GM19023 (cell line): Measurements from ENCODE around the gene PRAMEF7.
"Not testable (repeated sequence)": the region's sequence is repeated elsewhere in the genome, so short reads cannot be mapped to it uniquely, and the experiment has no call there.

ENCODE experiments used
- ATAC-seq: cut with Tn5 transposase; IDR thresholded peaks from one replicate; pipeline ENCODE4 v1.9.1; 2021; ENCODE audit warnings: mild to moderate bottlenecking, moderate library complexity; ENCODE audit not compliant: unreplicated experiment

The PRAMEF7 gene

DNA sequence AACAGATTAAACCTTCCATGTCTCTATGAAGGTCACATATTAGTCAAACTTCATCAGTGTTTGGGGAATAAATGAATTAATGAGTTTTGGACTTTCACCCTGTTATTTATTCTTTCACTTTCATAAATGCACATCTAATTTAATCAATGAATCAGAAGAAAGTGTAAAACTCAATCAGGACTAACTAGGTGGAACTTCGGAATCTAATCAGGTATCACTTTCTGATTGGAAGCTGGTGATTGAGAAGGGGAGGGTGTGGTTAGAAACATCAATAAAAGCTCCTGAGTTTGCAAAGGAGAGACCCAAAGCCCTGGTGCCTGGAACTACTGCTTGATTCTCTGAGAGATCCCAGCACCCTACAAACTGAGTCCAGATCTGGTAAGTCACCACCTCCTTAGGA, at the start of gene PRAMEF7:
Gene PRAMEF7, plus strand, starts transcription at position 301 of the 400 bp plus-strand sequence. CDS start 1,083 bp downstream, outside the sequence.
- not testable (repeated sequence) for ATAC-seq

DNA sequence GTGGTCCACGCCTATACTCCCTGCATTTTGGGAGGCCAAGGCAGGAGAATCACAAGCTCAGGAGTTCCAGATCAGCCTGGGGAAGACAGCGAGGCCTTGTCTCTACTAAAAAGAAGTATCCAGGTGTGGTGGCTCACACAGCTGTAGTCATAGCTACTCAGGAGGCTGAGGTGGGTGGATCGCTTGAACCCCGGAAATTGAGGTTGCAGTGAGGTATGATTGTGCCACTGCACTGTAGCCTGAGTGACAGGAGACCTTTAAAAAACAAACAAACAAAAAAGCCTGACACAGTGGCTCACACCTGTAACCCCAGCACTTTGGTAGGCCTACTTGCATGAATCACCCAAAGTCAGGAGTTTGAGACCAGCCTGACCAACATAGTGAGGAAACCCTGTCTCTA, 38.0 kb upstream of the PRAMEF7 start:
- ATAC-seq: not testable (repeated sequence)

DNA sequence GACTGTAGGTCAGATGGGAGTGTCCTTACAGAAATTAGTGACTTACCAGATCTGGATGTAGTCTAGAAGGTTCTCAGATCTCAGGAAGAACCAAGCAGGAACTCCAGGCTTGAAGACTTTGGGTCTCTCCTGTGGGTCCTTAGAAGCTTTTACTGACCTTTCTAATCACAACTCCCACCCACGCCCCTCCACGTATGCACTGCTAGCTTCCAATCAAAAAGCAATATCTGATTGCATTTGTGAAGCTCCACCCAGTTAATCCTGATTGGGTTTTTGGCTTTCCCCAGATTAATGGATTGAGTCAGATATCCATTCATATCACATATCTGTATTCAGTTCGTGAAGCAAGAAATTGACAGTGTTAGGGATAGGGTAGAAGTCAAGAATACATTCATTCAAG, 30.3 kb upstream of the PRAMEF7 start, which contains the start of gene PRAMEF4:
Gene PRAMEF4, minus strand, starts transcription at position 101 of the 400 bp plus-strand sequence. CDS start 2,807 bp downstream, outside the sequence.
- not testable (repeated sequence) for ATAC-seq

DNA sequence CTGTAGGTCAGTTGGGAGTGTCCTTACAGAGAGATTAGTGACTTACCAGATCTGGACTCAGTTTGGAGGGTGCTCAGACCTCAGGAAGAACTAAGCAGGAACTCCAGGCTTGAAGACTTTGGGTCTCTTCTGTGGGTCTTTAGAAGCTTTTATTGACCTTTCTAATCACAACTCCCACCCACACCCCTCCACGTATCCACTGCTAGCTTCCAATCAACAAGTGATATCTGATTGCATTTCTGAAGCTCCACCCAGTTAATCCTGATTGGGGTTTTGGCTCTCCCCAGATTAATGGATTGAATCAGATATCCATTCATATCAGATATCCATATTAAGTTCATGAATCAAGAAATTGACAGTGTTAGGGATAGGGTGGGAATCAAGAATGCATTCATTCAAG, 18.2 kb upstream of the PRAMEF7 start, which contains the start of gene PRAMEF10:
Gene PRAMEF10, minus strand, starts transcription at position 101 of the 400 bp plus-strand sequence. CDS start 2,423 bp downstream, outside the sequence.
- not testable (repeated sequence) for ATAC-seq

DNA sequence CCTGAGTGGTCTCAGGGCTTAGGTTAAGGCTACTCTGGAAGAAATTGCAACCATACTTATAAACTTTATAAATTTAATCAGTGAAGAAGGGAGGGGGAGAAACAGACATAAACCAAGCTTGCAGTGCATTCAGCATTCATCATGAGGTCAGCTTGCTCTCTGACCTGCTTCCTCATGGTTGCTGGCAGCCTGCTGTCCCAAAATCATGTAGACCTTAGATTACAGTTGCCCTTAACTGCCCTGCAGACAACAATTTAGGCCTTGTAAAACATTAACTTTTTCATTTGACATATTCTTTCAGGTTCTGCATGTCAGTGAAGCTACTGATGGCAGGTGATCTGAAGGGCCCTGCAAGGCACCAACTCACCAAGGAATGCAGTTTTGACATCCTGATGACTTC, 17.2 kb upstream of the PRAMEF7 start:
- not testable (repeated sequence) for ATAC-seq

DNA sequence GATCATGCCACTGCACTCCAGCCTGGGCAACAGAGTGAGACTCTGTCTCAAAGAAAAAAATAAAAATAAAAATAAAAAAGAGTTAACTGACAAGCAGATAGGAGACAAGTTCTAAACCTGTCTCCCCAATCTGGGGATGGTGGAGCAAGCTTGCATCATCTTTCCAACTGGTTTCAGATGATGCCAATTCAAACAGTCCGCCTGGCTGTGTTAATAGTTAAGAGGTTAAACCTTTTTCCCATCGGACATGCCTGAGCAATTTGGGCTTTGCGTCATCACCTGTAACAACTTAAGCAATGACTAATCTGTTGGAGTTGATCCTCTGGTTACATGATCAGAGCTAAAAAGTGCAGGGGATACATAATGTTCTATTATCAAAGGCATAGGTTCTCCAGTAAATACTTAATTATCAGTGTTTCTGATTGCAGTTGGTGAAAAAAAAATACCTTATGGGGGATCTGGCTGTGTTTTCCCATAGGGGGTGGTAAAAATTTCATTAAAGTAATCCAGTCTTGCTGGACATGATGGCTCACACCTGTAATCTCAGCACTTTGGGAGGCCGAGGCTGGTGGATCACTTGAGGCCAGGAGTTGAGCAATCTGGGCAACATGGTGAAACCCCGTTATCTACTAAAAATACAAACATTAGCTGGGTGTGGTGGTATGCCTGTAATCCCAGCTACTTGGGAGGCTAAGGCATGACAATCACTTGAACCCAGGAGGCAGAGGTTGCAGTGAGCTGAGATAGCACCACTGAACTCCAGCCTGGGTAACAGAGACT, 12.4 kb upstream of the PRAMEF7 start:
- ATAC-seq: not testable (repeated sequence)

DNA sequence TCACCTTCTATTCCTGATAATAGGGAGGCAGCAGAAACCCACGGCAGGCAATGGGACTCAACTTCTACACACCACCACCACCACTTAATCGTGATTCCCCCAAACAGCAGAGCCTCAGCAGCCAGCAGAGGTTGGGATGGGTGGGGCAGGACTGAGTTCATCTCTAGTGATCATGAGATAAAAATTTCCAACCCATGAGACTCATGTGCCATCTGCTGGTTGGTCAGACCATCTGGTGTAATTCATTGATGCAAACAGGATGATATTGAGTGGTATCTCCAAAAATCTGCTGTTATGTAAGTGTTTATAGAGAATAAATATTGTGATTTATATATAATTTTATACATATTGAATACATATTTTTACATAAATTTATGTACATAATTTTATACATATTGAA, 5.3 kb downstream of the PRAMEF7 start:
- not testable (repeated sequence) for ATAC-seq

DNA sequence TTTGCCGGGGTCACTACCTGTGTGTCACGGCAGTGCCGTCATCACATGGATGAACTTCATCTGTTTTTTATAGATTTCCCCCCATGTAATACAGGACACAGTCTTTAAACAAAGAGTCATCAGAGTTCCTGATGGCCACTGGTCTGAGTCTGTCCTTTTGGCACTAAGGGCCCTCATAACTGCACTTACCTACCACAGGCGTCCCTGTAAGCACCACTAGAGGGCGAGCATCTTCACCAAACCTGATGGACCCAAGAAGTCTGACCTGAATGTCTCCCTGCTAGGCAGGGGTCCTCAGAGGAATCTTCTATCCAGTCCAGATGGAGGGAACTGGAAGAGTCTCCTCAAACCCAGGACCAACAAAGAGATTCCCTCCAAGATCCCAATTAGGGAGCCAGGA, 8.0 kb downstream of the PRAMEF7 start:
- ATAC-seq: not testable (repeated sequence)

DNA sequence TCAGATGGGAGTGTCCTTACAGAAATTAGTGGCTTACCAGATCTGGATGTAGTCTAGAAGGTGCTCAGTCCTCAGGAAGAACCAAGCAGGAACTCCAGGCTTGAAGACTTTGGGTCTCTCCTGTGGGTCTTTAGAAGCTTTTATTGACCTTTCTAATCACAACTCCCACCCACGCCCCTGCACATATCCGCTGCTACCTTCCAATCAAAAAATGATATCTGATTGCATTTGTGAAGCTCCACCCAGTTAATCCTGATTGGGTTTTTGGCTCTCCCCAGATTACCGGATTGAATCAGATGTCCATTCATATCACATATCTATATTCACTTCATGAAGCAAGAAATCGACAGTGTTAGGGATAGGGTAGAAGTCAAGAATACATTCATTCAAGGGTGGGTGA, 31.1 kb downstream of the PRAMEF7 start, which contains the start of gene PRAMEF6:
Gene PRAMEF6, minus strand, starts transcription at position 101 of the 400 bp plus-strand sequence. CDS start 5,062 bp downstream, outside the sequence.
- ATAC-seq: not testable (repeated sequence)
